HG02943 (cell line): ENCODE results near the gene NPIPA3.
"Not testable (repeated sequence)": the region's sequence is repeated elsewhere in the genome, so short reads cannot be mapped to it uniquely, and the experiment has no call there.

ENCODE experiments used
- ATAC-seq: cut with Tn5 transposase; IDR thresholded peaks from one replicate; pipeline ENCODE4 v1.9.1; 2021; ENCODE audit warnings: mild to moderate bottlenecking, low read depth, moderate library complexity; ENCODE audit not compliant: unreplicated experiment

The NPIPA3 gene

DNA sequence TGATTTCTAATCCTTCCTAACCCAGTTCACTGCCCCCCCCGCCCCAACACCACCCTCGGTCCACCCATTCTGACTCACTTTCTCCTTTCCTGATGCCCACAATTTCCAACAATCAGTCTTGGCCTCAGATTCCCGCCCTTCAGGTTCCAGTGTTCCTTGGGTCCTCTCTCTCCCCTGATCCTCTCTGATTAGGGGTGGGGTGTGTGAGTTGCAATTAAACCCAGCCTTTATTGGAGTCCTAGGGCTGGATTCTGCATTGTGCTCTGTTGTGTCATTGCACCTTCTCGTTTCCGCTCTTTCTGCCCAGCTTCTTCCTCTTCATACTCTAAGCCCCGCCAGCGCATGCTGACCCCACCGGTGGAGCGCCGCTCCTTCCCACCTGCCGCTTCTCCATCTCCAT is 38.6 kb downstream of the NPIPA3 start:
- not testable (repeated sequence) for ATAC-seq

DNA sequence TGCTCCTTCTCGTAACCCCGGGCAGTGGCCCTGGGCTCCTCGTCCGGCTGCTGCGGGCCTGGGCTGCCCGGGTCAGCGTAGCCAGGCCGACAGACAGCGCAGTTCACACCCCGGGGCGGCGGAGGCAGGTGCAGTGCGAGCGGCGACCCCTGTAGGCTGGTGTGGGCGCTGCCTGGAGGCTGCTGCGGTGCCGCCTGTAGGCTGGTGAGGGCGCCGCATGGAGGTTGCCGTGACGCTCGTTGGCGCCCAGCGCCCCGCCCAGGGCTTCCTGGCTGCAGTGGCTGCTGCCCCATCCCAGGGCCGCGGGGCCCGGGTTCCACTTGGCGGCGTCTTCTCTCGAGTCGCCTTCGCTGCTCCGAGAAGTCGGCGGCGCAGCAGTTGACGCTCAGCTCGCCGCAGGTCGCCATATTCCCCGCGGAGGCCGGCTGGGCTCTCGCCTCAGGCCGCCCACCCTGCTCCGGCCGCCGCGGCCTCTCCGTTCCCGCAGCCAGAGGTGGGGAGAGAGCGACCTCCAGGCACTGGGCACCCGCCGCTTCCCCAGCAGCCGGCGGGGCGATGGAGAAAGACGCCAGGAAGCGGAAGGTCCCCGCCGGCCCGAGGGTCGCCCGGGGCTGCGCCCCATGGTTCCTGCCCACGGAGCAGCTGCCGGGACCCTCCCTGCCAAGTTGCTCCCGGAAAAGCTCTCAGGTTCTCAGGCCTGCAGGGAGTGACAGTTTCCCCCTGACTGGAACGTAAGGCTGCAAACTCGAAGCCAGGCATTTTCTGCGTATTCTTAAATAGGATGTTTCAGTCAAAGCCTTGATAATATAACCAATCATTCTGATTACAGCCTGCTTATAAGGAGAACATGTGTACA is 39.3 kb downstream of the NPIPA3 start, which contains the start of gene NPIPA2:
Gene NPIPA2, plus strand, starts transcription at position 261 of the 856 bp plus-strand sequence. CDS start 5,533 bp downstream, outside the sequence.
- peak; percentile 97 for ATAC-seq

DNA sequence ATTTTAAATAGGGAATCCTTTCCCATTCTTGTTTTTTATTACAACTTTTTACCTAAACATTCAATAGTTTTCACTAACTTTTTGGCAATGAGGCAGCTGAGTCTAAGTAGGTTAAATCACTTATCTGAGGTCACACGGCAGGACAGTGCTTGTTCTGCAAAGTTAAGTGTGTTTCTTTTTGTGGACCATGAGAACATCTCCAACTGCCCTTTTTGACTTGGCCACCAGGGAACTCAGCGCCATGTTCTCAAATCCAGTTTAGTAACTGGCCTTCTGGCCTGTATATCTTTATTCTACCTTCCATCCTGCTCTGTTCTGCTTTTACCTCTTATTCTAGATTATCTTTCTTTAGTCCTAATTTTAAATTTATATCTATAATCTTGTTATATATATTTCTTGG is 70.4 kb downstream of the NPIPA3 start:
- not testable (repeated sequence) for ATAC-seq

DNA sequence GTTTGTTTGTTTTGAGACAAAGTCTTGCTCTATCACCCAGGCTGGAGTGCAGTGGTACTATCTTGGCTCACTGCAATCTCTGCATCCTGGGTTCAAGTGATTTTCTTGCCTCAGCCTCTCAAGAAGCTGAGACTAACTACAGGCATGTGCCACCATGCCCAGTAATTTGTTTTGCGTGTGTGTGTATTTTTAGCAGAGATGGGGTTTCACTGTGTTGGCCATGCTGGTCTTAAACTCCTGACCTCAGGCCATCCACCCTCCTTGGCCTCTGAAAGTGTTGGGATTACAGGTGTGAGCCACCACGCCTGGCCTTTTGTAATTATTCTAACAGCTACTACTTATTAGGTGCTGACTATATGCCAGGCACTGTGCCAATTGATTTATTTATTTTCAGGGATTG is 72.4 kb downstream of the NPIPA3 start:
- not testable (repeated sequence) for ATAC-seq
